ENCODE data around the gene PMCH. TPM values are rescaled to one million over a fixed set of nuclear protein-coding genes. Genes with fewer than 3 reads are reported as not detected.

The PMCH gene
- 0.09 and 0.72 TPM in 2 replicates for total RNA-seq

GRCh38 chr12:102197789-102198188 lies at the start of gene PMCH:
Gene PMCH (minus strand): TSS chr12:102197833. CDS start chr12:102197770, 63 bp downstream.

Other genes starting within 250 kb of the PMCH start
- gene WASHC3, start 135.8 kb downstream of the PMCH start, total RNA-seq: 41.0 and 44.2 TPM in 2 replicates
- gene NUP37, start 77.7 kb downstream of the PMCH start, total RNA-seq: 35.0 and 40.7 TPM in 2 replicates
- gene PARPBP, start 77.7 kb downstream of the PMCH start, total RNA-seq: 8.9 and 15.3 TPM in 2 replicates